Large intestine (tissue), 3 donors: ENCODE data around the gene PHF24. TPM values are rescaled to one million over a fixed set of nuclear protein-coding genes. Genes with fewer than 3 reads are reported as not detected.
"Not testable (repeated sequence)": the region's sequence is repeated elsewhere in the genome, so short reads cannot be mapped to it uniquely, and the experiment has no call there.

Experiments
- DNase-seq, 2 donors: peaks; one replicate each; pipeline versions ENCODE4 v3.0.0 to v3.0.0-alpha.2; 2013
- H3K27ac ChIP-seq: one replicate; pipeline ENCODE4 v1.5.1; 2013; ENCODE audit warnings: low read length
- H3K27me3 ChIP-seq: 2 replicates; pipeline ENCODE4 v1.6.1; 2013; ENCODE audit warnings: low read length; ENCODE audit not compliant: control insufficient read depth, insufficient read depth
- H3K36me3 ChIP-seq: 2 replicates; pipeline ENCODE4 v1.6.1; 2013; ENCODE audit warnings: low read length; ENCODE audit not compliant: control insufficient read depth, insufficient read depth
- H3K4me1 ChIP-seq: one replicate; pipeline ENCODE4 v1.6.1; 2013; ENCODE audit warnings: low read length; ENCODE audit not compliant: control insufficient read depth, insufficient read depth
- H3K4me3 ChIP-seq: one replicate; pipeline ENCODE4 v1.5.1; 2013; ENCODE audit warnings: low read length
- H3K9me3 ChIP-seq: one replicate; pipeline ENCODE4 v1.6.1; 2013; ENCODE audit warnings: mild to moderate bottlenecking, low read depth, low read length, moderate library complexity; ENCODE audit not compliant: control insufficient read depth
- WGBS: methylation state at CpG from one replicate; pipeline ENCODE4 v1.1.5; 2013; ENCODE audit warnings: low lambda C conversion rate; ENCODE audit not compliant: insufficient coverage; 5-methylcytosine and 5-hydroxymethylcytosine counted together
- polyA plus RNA-seq: library from polyadenylated mRNA; unstranded; fragments of 120-200 nt; gene quantifications from one replicate; pipeline ENCODE4 v1.2.1, GENCODE V29; 2013

Gene PHF24
- polyA plus RNA-seq, 1 donor, result 1.6 TPM

DNA sequence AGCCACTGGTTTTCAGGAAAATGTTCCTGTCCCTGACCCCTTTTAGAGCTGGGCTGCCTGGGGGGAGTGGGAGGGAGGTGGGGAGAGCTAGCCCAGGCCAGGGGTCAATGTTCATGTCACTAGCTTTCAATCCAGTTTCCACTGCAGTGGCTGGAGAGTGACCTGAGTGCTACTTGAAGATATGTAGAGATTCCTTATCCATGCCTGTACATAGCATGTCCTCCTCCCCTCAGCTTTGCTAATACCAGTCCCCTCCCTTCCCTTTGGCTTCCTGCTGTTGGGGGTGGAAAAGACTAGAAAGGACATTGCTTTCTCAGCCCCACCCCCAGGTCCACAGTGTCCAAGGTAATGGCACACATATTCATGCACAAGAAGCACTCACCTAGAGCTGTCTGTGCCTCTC is 39.3 kb downstream of the PHF24 start:
- H3K27me3 ChIP-seq, result no peaks in the 10 kb centered on the region
- H3K9me3 ChIP-seq, result no peaks in the 10 kb centered on the region
- peak; percentile 68 to 87 for DNase-seq
- H3K4me3 ChIP-seq, result no peak overlapping the region
- H3K27ac ChIP-seq, result peak overlapping the region; percentile 95
- H3K36me3 ChIP-seq, result peaks cover 5% of the 10 kb centered on the region
- H3K4me1 ChIP-seq, result peaks cover 44% of the 10 kb centered on the region

DNA sequence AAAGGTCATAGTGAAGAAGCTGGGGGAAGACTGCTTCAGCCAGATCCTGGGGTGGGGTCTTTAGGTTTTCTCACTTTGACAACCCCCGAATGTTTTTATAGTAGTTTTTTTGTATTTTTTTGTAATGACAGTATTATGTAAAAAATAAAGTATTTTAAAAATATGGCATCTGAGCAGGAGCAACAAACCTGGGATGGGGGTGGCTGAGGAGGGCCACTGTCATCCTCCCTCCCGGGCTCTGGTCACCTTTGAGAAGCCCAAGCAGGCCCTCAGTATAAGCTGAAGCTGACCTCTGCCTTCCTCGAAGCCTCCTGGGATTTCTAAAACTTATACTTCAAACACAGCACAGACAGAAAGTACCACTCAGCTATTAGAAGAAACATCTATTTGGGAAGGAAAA is 40.2 kb downstream of the PHF24 start:
- Histone ChIP-seq H3K4me3 (no peak overlapping the region), H3K36me3 (peaks cover 5% of the 10 kb centered on the region), H3K27me3 (no peaks in the 10 kb centered on the region), H3K9me3 (no peaks in the 10 kb centered on the region), H3K4me1 (peaks cover 44% of the 10 kb centered on the region), H3K27ac (peak overlapping the region; percentile 95)
- DNase-seq, result no peak
- WGBS, result 100% methylated on average over 1 of the region's 3 CpGs

DNA sequence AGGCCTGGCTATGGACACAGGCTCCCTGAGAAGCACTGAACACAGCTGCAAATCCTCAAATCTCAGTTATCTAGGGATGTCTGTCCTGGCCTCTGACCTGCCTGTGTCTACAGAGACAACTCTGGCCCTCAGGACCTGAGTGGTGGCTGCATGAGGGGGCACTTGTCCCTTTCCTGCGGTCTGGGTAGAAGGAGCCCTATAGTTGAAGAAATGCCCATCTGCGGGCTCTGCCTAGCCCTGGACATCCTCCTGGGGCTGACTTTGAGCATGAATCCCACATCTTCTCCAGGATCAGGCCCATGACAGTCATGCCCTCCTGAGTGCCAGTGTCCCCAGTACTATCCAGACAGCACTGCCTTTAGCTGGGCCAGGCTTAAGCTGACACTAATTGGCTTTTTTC is 41.5 kb downstream of the PHF24 start:
- no CpG with 5 or more reads among the region's 2 CpGs for WGBS
- Histone ChIP-seq H3K4me3 (no peak overlapping the region), H3K4me1 (peaks cover 35% of the 10 kb centered on the region), H3K36me3 (peaks cover 5% of the 10 kb centered on the region), H3K27ac (no peak overlapping the region), H3K9me3 (no peaks in the 10 kb centered on the region), H3K27me3 (no peaks in the 10 kb centered on the region)
- DNase-seq, result no peak

DNA sequence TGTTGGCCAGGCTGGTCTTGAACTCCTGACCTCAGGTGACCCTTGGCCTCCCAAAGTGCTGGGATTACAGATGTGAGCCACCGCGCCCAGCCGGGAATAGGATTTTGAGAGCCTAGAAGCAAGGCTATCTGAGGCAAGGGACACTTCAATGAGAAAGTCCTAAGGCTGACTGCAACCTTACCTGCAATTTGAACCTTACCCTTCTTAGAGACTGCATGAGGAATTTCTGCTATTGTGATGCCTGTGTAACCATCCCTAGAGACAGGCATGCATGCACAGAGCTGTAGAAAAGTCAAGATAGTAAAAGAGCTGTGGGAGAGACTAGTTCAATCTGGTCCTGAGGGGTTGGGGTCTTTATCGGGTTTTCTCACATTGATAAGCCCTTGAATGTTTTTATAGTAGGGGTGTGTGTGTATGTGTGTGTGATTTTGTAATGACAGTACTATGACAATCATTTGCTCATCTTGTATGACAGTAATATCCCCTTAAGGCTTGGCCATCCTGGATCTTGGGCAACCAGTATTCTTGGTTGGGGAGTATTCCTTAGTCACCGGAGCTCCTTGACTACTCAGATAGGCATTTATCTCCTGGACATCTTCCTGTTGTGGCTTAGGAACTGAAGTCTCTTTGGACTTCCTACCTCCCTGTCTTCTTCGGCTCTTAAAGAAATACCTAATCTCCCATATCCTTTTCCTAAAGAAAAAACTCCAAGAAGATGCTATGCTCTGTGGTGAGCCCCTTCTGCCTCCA is 42.6 kb downstream of the PHF24 start:
- H3K36me3 ChIP-seq, result peaks cover 5% of the 10 kb centered on the region
- no peak overlapping the region for H3K27ac ChIP-seq
- DNase-seq, result no peak
- H3K4me1 ChIP-seq, result peaks cover 25% of the 10 kb centered on the region
- 80% methylated on average over 1 of the region's 6 CpGs for WGBS
- no peaks in the 10 kb centered on the region for H3K9me3 ChIP-seq
- no peaks in the 10 kb centered on the region for H3K27me3 ChIP-seq
- H3K4me3 ChIP-seq, result no peak overlapping the region

DNA sequence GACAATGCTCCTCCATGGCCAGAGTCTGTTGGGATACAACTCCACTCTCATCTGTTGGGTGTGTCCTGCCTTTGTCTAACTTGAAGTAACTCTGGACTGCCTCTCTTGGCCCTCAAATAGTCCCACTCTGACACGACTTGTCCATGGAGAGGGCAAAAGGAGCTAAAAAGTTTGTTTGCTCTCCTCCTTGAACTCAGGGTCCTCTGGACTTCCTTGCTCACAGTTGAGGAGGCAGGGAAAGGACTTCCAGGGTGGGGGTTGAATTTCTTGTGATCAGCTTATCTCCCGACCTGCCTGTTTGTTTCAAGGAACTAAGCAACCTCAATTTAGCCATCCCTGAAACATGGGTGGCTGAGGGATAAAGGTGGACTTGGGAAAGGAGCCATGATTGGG is 43.2 kb downstream of the PHF24 start:
- no CpG with 5 or more reads among the region's 2 CpGs for WGBS
- peaks cover 5% of the 10 kb centered on the region for H3K36me3 ChIP-seq
- H3K4me3 ChIP-seq, result no peak overlapping the region
- H3K9me3 ChIP-seq, result no peaks in the 10 kb centered on the region
- H3K4me1 ChIP-seq, result peaks cover 20% of the 10 kb centered on the region
- H3K27me3 ChIP-seq, result no peaks in the 10 kb centered on the region
- DNase-seq, result no peak
- H3K27ac ChIP-seq, result no peak overlapping the region

DNA sequence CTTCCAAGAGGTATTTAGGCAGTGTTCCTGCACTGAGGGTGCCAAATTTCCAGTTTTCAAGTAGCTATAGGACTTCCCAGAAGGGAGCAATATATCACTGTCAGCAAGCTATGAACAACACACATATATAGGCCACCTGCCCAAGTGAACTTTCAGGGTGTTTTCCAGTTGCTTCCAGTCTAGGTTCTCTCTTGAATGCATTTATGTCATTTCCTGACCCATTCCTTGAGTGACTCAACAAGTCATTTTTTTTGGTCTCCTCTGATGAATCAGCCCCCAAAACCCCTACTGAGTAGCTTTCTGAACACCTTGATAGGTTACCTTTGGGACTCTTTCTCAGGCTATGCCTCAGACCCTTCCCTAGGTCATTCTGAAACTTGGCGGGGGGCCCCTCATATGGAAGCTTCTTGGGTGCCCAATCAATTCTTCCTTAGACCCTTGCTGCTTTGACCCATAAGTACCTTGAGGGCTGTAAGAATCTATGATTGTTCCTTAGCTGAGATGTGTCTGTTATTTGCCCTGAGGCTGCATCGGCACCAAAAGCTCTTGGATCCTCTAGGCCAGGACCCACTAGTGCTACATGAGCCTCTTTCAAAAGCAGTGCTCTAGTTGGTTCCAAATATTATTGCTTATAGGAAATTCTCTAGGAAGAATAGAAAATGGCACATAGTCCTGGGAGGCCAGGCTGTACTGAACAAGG is 43.9 kb downstream of the PHF24 start:
- H3K9me3 ChIP-seq, result no peaks in the 10 kb centered on the region
- H3K4me3 ChIP-seq, result no peak overlapping the region
- H3K27me3 ChIP-seq, result no peaks in the 10 kb centered on the region
- no CpG with 5 or more reads among the region's 2 CpGs for WGBS
- H3K36me3 ChIP-seq, result peaks cover 4% of the 10 kb centered on the region
- H3K27ac ChIP-seq, result no peak overlapping the region
- no peak for DNase-seq
- peaks cover 15% of the 10 kb centered on the region for H3K4me1 ChIP-seq

DNA sequence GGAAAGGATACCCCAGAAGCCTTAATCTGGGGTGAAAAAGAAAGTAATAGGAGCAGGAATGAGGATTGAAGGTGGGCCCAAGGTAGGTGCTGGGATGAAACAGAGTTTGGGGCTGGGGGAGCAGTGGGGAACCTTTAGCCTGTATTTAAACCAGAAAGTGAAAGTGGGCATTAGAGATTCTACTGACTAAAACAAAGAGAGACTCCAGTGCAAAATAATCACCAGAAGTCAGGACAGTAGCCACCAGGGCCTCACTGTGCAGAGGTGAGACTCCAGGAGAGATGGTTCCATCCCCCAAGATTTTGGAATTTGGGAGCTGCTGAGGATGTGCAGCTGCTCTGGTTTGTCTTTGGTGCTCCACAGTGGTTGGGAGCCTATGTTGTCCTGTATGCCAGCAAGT is 44.5 kb downstream of the PHF24 start:
- Histone ChIP-seq H3K9me3 (no peaks in the 10 kb centered on the region), H3K27ac (no peak overlapping the region), H3K27me3 (no peaks in the 10 kb centered on the region), H3K36me3 (no peaks in the 10 kb centered on the region), H3K4me1 (peaks cover 9% of the 10 kb centered on the region), H3K4me3 (no peak overlapping the region)
- no peak for DNase-seq

DNA sequence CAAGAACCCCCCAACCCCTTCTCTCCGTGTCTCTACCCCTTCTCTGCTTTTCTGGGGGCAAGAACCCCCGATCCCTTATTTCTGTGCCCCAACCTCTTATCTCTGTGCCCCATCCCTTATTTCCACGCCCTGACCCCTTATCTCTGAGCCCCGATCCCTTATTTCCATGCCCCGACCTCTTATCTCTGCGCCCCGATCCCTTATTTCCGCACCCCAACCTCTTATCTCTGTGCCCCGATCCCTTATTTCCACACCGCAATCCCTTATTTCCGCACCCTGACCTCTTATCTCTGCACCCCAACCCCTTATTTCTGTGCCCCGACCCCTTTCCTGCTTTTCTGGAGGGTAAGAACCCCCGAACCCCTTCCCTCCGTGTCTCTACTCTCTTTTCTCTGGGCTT is 46.2 kb downstream of the PHF24 start:
- H3K36me3 ChIP-seq, H3K27ac ChIP-seq, H3K9me3 ChIP-seq, H3K4me1 ChIP-seq, H3K27me3 ChIP-seq, H3K4me3 ChIP-seq, DNase-seq: not testable (repeated sequence)
- 61% methylated on average over 11 of the region's 14 CpGs for WGBS

DNA sequence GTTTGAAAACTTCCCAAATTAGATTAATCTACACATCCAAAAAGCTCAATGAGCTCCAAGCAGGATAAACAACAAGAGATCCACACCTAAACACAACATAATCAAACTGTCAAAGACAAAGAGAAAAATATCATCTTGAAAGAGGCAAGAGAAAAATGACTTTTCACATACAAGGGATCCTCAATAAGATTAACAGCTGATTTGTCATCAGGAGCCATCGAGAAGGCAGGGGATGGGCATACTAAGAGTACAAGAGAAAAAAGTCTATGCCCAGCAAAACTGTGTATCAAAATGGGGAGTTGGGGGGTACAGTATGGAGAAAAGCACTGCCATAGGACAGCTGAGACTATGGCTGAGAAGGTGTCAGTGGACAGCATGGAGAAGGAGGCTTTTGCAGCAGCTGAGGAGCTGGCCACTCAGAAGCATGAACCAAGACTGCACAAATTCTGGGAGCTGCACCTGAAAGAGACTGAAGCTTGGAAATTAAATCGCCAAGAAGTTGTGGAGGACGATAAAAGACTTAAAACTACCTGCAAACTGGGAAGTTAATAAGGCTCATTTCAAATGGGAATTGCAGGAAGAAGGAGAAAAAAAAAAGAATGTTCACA is 52.4 kb downstream of the PHF24 start:
- Histone ChIP-seq H3K27me3 (no peaks in the 10 kb centered on the region), H3K4me3 (no peak overlapping the region), H3K36me3 (peaks cover 5% of the 10 kb centered on the region), H3K9me3 (peaks cover 12% of the 10 kb centered on the region), H3K27ac (no peak overlapping the region), H3K4me1 (no peaks in the 10 kb centered on the region)
- DNase-seq, result no peak
- 100% methylated on average over 2 of the region's 3 CpGs for WGBS

DNA sequence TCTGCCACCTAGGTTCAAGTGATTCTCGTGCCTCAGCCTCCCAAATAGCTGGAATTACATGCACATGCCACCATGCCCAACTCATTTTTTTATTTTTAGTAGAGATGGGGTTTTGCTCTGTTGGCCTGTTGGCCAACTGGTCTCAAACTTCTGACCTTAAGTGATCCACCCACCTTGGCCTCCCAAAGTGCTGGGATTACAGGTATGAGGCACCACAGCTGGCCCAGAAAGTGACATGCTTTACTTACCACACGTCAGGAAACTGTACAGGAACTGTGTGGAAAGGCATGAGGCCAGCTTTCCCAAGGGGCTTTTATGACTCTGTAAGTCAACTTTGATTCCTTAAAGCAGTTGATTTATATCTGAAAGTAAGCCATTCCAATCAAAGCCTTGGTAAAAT is 56.4 kb downstream of the PHF24 start:
- Histone ChIP-seq H3K36me3 (peaks cover 4% of the 10 kb centered on the region), H3K27me3 (no peaks in the 10 kb centered on the region), H3K4me1 (no peaks in the 10 kb centered on the region), H3K27ac (no peak overlapping the region), H3K4me3 (no peak overlapping the region), H3K9me3 (peaks cover 9% of the 10 kb centered on the region)
- no peak for DNase-seq
- no CpG with 5 or more reads among the region's 2 CpGs for WGBS
